GM12873 (cell line): ENCODE data around the gene EDAR.

Experiments
- CTCF ChIP-seq: IDR thresholded peaks from 2 replicates; pipeline ENCODE4 v1.5.1; 2012; ENCODE audit warnings: low read depth, mild to moderate bottlenecking, moderate library complexity, low read length, control low read depth; ENCODE audit not compliant: insufficient read depth; ENCODE audit errors: missing control alignments

Gene EDAR

GRCh38 chr2:108965540-108966289 is 23.3 kb downstream of the EDAR start:
- TF ChIP-seq CTCF: no peak

GRCh38 chr2:108963057-108963456 is 26.0 kb downstream of the EDAR start:
- no peak for TF ChIP-seq CTCF

- no peak for TF ChIP-seq CTCF
Measured at GRCh38 chr2:108961796-108962195, 27.2 kb downstream of the EDAR start.

GRCh38 chr2:108960006-108960405 is 29.0 kb downstream of the EDAR start:
- TF ChIP-seq CTCF: peak; percentile 35

GRCh38 chr2:108959401-108959800 is 29.6 kb downstream of the EDAR start:
- TF ChIP-seq CTCF: no peak

DNA sequence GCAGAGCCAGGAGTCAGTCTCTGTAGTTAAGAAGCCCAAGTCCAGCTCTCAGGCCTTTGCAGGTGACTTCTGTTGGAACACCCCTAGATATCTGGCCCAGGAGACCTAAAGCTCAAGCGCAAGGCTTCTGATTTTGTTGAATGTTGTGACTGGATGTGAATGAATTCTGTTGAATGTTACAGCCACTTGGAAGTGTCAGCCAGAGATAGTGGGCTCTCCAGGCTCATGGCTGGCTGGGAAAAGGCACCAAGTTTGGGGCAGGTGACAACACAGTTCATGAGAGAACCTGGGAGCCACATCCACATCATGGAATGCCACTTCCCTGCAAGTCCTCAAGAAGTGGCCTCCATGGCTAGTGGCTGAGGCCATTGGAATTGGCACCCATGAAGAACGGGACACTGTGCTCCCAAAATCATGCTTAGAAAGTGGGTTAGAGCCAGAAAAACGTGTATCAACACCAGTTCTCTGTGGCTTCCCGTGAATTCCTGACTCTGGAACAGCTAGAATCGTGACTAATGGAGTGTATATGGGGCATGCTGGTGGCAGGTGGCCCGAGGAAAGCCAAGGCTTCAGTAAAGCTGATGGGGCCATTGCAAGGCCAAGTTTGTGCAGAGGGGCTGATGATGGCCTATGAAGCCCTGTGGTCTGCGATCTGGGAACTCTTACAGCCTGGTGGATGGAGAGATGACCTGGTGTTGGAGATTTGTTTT is 30.2 kb downstream of the EDAR start:
- TF ChIP-seq CTCF: no peak

DNA sequence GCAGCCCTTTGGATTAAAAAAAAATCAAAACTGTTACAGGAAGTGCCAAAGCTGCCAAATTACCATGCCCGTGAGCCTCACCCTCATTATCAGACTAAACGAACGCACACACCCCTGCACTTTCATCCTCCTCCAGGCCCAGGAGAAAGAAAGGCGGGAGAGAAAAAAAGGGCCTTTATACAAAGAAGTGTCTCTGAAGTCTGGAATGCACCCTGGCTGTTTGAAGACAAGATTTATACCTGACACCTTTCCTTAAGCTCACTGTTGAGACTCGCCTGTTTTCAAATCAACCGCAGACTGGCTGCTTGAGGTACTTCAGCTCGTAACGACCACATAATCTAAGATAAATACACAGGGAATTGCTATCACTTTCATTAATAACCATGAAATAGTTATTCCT is 31.0 kb downstream of the EDAR start:
- TF ChIP-seq CTCF: no peak
